ENCODE measurements around the gene FRAS1. TPM values are rescaled to one million over a fixed set of nuclear protein-coding genes. Genes with fewer than 3 reads are reported as not detected.
A peak's percentile ranks its signal among the peaks of the same experiment; 100 is the strongest.

Gene FRAS1
- total RNA-seq, 4 donors from 2014 or later: 3.4 to 11.7 (median 4.2) TPM

- Histone ChIP-seq H3K4me3 (no peak overlapping the region), H3K36me3 (no peaks in the 10 kb centered on the region), H3K27ac (no peak overlapping the region), H3K4me1 (no peaks in the 10 kb centered on the region), H3K9me3 (no peaks in the 10 kb centered on the region), H3K27me3 (no peaks in the 10 kb centered on the region)
- no peak for ATAC-seq
- no peak for TF ChIP-seq EP300 (IDR thresholded peaks at IDR 0.05)
- no peak for TF ChIP-seq CTCF (IDR thresholded peaks at IDR 0.05)
- TF ChIP-seq POLR2A (IDR thresholded peaks at IDR 0.05): no peak
- TF ChIP-seq POLR2AphosphoS5 (IDR thresholded peaks at IDR 0.05): no peak
- WGBS, 2 donors (ENCODE audit: low coverage in 1 of 2): 71 to 100% methylated on average over 1 of the region's 1 CpG
Observed at GRCh38 chr4:78039678-78040077, 17.4 kb upstream of the FRAS1 start.

- ATAC-seq: no peak
- Histone ChIP-seq H3K27me3 (no peaks in the 10 kb centered on the region), H3K27ac (no peak overlapping the region), H3K36me3 (no peaks in the 10 kb centered on the region), H3K9me3 (no peaks in the 10 kb centered on the region), H3K4me3 (no peak overlapping the region), H3K4me1 (no peaks in the 10 kb centered on the region)
- WGBS, 2 donors (ENCODE audit: low coverage in 1 of 2): 68 to 71% methylated on average over 1 of the region's 1 CpG
- TF ChIP-seq POLR2AphosphoS5 (IDR thresholded peaks at IDR 0.05): no peak
- TF ChIP-seq POLR2A (IDR thresholded peaks at IDR 0.05): no peak
- TF ChIP-seq EP300 (IDR thresholded peaks at IDR 0.05): no peak
- no peak for TF ChIP-seq CTCF (IDR thresholded peaks at IDR 0.05)
Observed at GRCh38 chr4:78040431-78040830, 16.7 kb upstream of the FRAS1 start.

- Histone ChIP-seq H3K4me1 (no peaks in the 10 kb centered on the region), H3K36me3 (no peaks in the 10 kb centered on the region), H3K27ac (no peak overlapping the region), H3K9me3 (no peaks in the 10 kb centered on the region), H3K27me3 (no peaks in the 10 kb centered on the region), H3K4me3 (no peak overlapping the region)
- TF ChIP-seq CTCF (IDR thresholded peaks at IDR 0.05) (no peak), POLR2AphosphoS5 (IDR thresholded peaks at IDR 0.05) (no peak), POLR2A (IDR thresholded peaks at IDR 0.05) (no peak), EP300 (IDR thresholded peaks at IDR 0.05) (no peak)
- WGBS, 2 donors (ENCODE audit: low coverage in 1 of 2): 55 to 58% methylated on average over 3 of the region's 3 CpGs
- no peak for ATAC-seq
Observed at GRCh38 chr4:78047366-78047765, 9.8 kb upstream of the FRAS1 start.

- Histone ChIP-seq H3K9me3 (no peaks in the 10 kb centered on the region), H3K4me3 (peak overlapping the region; percentile 44 to 58), H3K27me3 (no peaks in the 10 kb centered on the region), H3K36me3 (no peaks in the 10 kb centered on the region), H3K27ac (peak overlapping the region; percentile 1 to 88 (median 80)), H3K4me1 (peaks cover 0 to 37% (median 7%) of the 10 kb centered on the region in 3 donors)
- WGBS, 2 donors (ENCODE audit: low coverage in 1 of 2): 0 to 2% methylated on average over 9 to 34 of the region's 39 CpGs
- ATAC-seq: peak; percentile 51
- no peak for TF ChIP-seq POLR2A (IDR thresholded peaks at IDR 0.05)
- TF ChIP-seq EP300 (IDR thresholded peaks at IDR 0.05): no peak
- no peak for TF ChIP-seq CTCF (IDR thresholded peaks at IDR 0.05)
- no peak for TF ChIP-seq POLR2AphosphoS5 (IDR thresholded peaks at IDR 0.05)
Observed at GRCh38 chr4:78056265-78057129, 626 bp upstream of the FRAS1 start.
